Neuronal stem cell (in vitro differentiated cells): Measurements from ENCODE around the gene RNF222.
"Not testable (repeated sequence)": the region's sequence is repeated elsewhere in the genome, so short reads cannot be mapped to it uniquely, and the experiment has no call there.

Experiments
- DNase-seq: peaks from one replicate; pipeline ENCODE4 v3.0.0-alpha.2; 2013; ENCODE audit warnings: low spot score
- H2AFZ ChIP-seq: one replicate; pipeline ENCODE4 v1.6.1; 2013; ENCODE audit warnings: mild to moderate bottlenecking, low read length, inconsistent platforms
- H2AK5ac ChIP-seq: 2 replicates; pipeline ENCODE4 v1.6.1; 2013; ENCODE audit warnings: low read depth, mild to moderate bottlenecking, inconsistent platforms, low read length, moderate library complexity, mixed read lengths
- H2BK120ac ChIP-seq: 2 replicates; pipeline ENCODE4 v1.6.1; 2013; ENCODE audit warnings: low read depth, mild to moderate bottlenecking, inconsistent platforms, low read length, moderate library complexity, mixed read lengths
- H2BK12ac ChIP-seq: one replicate; pipeline ENCODE4 v1.6.1; 2013; ENCODE audit warnings: low read length, inconsistent platforms
- H2BK15ac ChIP-seq: 2 replicates; pipeline ENCODE4 v1.6.1; 2013; ENCODE audit warnings: mild to moderate bottlenecking, low read length, inconsistent platforms, mixed read lengths
- H2BK5ac ChIP-seq: one replicate; pipeline ENCODE4 v1.6.1; 2013; ENCODE audit warnings: inconsistent platforms, mild to moderate bottlenecking, low read length, moderate library complexity
- H3K14ac ChIP-seq: one replicate; pipeline ENCODE4 v1.6.1; 2013; ENCODE audit warnings: low read length, inconsistent platforms
- H3K18ac ChIP-seq: 2 replicates; pipeline ENCODE4 v1.6.1; 2013; ENCODE audit warnings: low read length, inconsistent platforms
- H3K23ac ChIP-seq: 2 replicates; pipeline ENCODE4 v1.6.1; 2013; ENCODE audit warnings: low read depth, mild to moderate bottlenecking, mixed read lengths, low read length, inconsistent platforms; ENCODE audit not compliant: poor library complexity
- H3K27ac ChIP-seq: replicated peaks from 3 replicates; pipeline ENCODE4 v1.5.1; 2013; ENCODE audit warnings: low read length, inconsistent platforms
- H3K27me3 ChIP-seq, 3 experiments: 2 replicates each; pipeline ENCODE4 v1.6.1; 2013; ENCODE audit warnings: low read length in 3 of 3, mild to moderate bottlenecking in 2 of 3, inconsistent platforms in 1 of 3, low read depth in 1 of 3, mixed read lengths in 1 of 3, moderate library complexity in 1 of 3; ENCODE audit not compliant: control insufficient read depth in 3 of 3, insufficient read depth in 3 of 3
- H3K36me3 ChIP-seq, 2 donors: replicated peaks in 1 of 2; 2 replicates each; pipeline ENCODE4 v1.6.1; 2013; ENCODE audit warnings: low read length in 2 of 2; ENCODE audit not compliant: control insufficient read depth in 2 of 2, insufficient read depth in 2 of 2
- H3K4ac ChIP-seq: 2 replicates; pipeline ENCODE4 v1.6.1; 2013; ENCODE audit warnings: inconsistent platforms, mild to moderate bottlenecking, low read length, moderate library complexity
- H3K4me1 ChIP-seq, 2 donors: 1 replicate in 1 of 2; 2 replicates in 1 of 2; pipeline ENCODE4 v1.6.1; 2013; ENCODE audit warnings: low read length in 2 of 2, low read depth in 1 of 2; ENCODE audit not compliant: control insufficient read depth in 2 of 2, insufficient read depth in 1 of 2
- H3K4me2 ChIP-seq: one replicate; pipeline ENCODE4 v1.6.1; 2013; ENCODE audit warnings: mild to moderate bottlenecking, low read length, inconsistent platforms; ENCODE audit not compliant: insufficient read depth, poor library complexity, severe bottlenecking
- H3K4me3 ChIP-seq, 2 donors: 2 replicates each; pipeline ENCODE4 v1.5.1; 2013; ENCODE audit warnings: low read length in 2 of 2, mild to moderate bottlenecking in 2 of 2, inconsistent platforms in 1 of 2, moderate library complexity in 1 of 2
- H3K79me1 ChIP-seq: one replicate; pipeline ENCODE4 v1.6.1; 2013; ENCODE audit warnings: low read depth, mild to moderate bottlenecking, inconsistent platforms, low read length, moderate library complexity
- H3K9ac ChIP-seq: one replicate; pipeline ENCODE4 v1.6.1; 2013; ENCODE audit warnings: mild to moderate bottlenecking, low read depth, low read length, inconsistent platforms; ENCODE audit not compliant: poor library complexity
- H3K9me3 ChIP-seq, 2 donors: replicated peaks in 1 of 2; 2 replicates each; pipeline versions ENCODE3 to v1.6.1; 2013; ENCODE audit warnings: low read length in 2 of 2, mild to moderate bottlenecking in 2 of 2, inconsistent platforms in 1 of 2, low read depth in 1 of 2, mixed read lengths in 1 of 2, moderate library complexity in 1 of 2; ENCODE audit not compliant: control insufficient read depth in 2 of 2, insufficient read depth in 1 of 2
- H4K8ac ChIP-seq: one replicate; pipeline ENCODE4 v1.6.1; 2013; ENCODE audit warnings: low read depth, mild to moderate bottlenecking, inconsistent platforms, low read length, moderate library complexity
- H4K91ac ChIP-seq: one replicate; pipeline ENCODE4 v1.6.1; 2013; ENCODE audit warnings: low read length, low read depth, mild to moderate bottlenecking, inconsistent platforms; ENCODE audit not compliant: poor library complexity
- whole genome bisulfite sequencing, 2 donors: extraction: QIAGEN DNeasy Blood & Tissue Kit; methylation state at CpG; one replicate each; pipeline ENCODE4 v1.1.7; 2013; ENCODE audit warnings: missing lambda C conversion rate in 2 of 2, mixed read lengths in 1 of 2; ENCODE audit not compliant: insufficient read length in 2 of 2, insufficient replicate concordance in 1 of 2; ENCODE audit errors: extremely low coverage in 2 of 2; 5-methylcytosine and 5-hydroxymethylcytosine counted together

The RNF222 gene

GRCh38 chr17:8350339-8350738 lies 47.3 kb downstream of the RNF222 start:
- Histone ChIP-seq H2BK12ac (no peak overlapping the region), H3K18ac (no peak overlapping the region), H4K91ac (no peak overlapping the region), H3K36me3 (no peaks in the 10 kb centered on the region), H3K4me1 (peaks cover 2 to 8% of the 10 kb centered on the region in 2 donors), H3K27ac (no peak overlapping the region), H3K4me2 (no peak overlapping the region), H2BK120ac (no peak overlapping the region), H2BK5ac (no peak overlapping the region), H3K23ac (no peak overlapping the region), H2AFZ (no peak overlapping the region), H2AK5ac (no peak overlapping the region), H2BK15ac (no peak overlapping the region), H3K79me1 (no peaks in the 10 kb centered on the region), H3K14ac (no peak overlapping the region), H3K4ac (no peak overlapping the region), H3K9ac (no peak overlapping the region), H4K8ac (no peak overlapping the region), H3K9me3 (no peaks in the 10 kb centered on the region), H3K27me3 (peaks cover 0 to 12% (median 0%) of the 10 kb centered on the region in 3 experiments), H3K4me3 (no peak overlapping the region)
- no peak for DNase-seq
- WGBS, 2 donors = no CpG with 5 or more reads among the region's 7 CpGs

GRCh38 chr17:8347001-8347400 lies 50.6 kb downstream of the RNF222 start:
- not testable (repeated sequence) for H2AFZ ChIP-seq, H2BK5ac ChIP-seq, H3K14ac ChIP-seq, H3K4ac ChIP-seq, DNase-seq, H2BK15ac ChIP-seq, H3K27ac ChIP-seq, H3K9me3 ChIP-seq, H3K36me3 ChIP-seq, H4K91ac ChIP-seq, H3K4me1 ChIP-seq, H3K4me2 ChIP-seq, H2AK5ac ChIP-seq, H2BK12ac ChIP-seq, H4K8ac ChIP-seq, H3K18ac ChIP-seq, H2BK120ac ChIP-seq, H3K9ac ChIP-seq, H3K23ac ChIP-seq, H3K4me3 ChIP-seq, H3K79me1 ChIP-seq
- WGBS, 2 donors = no CpG with 5 or more reads among the region's 25 CpGs
- peaks cover 0 to 21% (median 0%) of the 10 kb centered on the region in 3 experiments for H3K27me3 ChIP-seq

- no peak overlapping the region for H2BK12ac ChIP-seq
- H3K4me1 ChIP-seq = peaks cover 2 to 3% of the 10 kb centered on the region in 2 donors
- no peak overlapping the region for H4K91ac ChIP-seq
- no peak overlapping the region for H3K4me2 ChIP-seq
- no peak overlapping the region for H3K18ac ChIP-seq
- H3K14ac ChIP-seq = no peak overlapping the region
- H2BK5ac ChIP-seq = no peak overlapping the region
- H4K8ac ChIP-seq = no peak overlapping the region
- peak overlapping the region in 1 of 2 donors; percentile 50 for H3K4me3 ChIP-seq
- H3K23ac ChIP-seq = no peak overlapping the region
- no peaks in the 10 kb centered on the region for H3K36me3 ChIP-seq
- H3K79me1 ChIP-seq = no peaks in the 10 kb centered on the region
- no peak overlapping the region for H3K9ac ChIP-seq
- H3K9me3 ChIP-seq = no peaks in the 10 kb centered on the region
- H2BK15ac ChIP-seq = no peak overlapping the region
- no peak overlapping the region for H3K27ac ChIP-seq
- no peak for DNase-seq
- WGBS, 2 donors = no CpG with 5 or more reads among the region's 5 CpGs
- no peak overlapping the region for H2BK120ac ChIP-seq
- H2AFZ ChIP-seq = no peak overlapping the region
- no peak overlapping the region for H2AK5ac ChIP-seq
- H3K4ac ChIP-seq = no peak overlapping the region
- peaks cover 0 to 21% (median 0%) of the 10 kb centered on the region in 3 experiments for H3K27me3 ChIP-seq
Measured at GRCh38 chr17:8345951-8346665, 51.5 kb downstream of the RNF222 start.

- H3K4me1 ChIP-seq = peaks cover 2 to 3% of the 10 kb centered on the region in 2 donors
- no peak overlapping the region for H4K8ac ChIP-seq
- no peak for DNase-seq
- H4K91ac ChIP-seq = no peak overlapping the region
- H3K14ac ChIP-seq = no peak overlapping the region
- H2BK12ac ChIP-seq = no peak overlapping the region
- no peak overlapping the region for H2BK15ac ChIP-seq
- WGBS, 2 donors = no CpG with 5 or more reads among the region's 6 CpGs
- H3K79me1 ChIP-seq = no peaks in the 10 kb centered on the region
- no peak overlapping the region for H3K18ac ChIP-seq
- H3K23ac ChIP-seq = no peak overlapping the region
- H2BK5ac ChIP-seq = no peak overlapping the region
- H3K4me3 ChIP-seq = no peak overlapping the region
- no peak overlapping the region for H3K4ac ChIP-seq
- H3K27ac ChIP-seq = no peak overlapping the region
- H3K27me3 ChIP-seq = peaks cover 0 to 21% (median 0%) of the 10 kb centered on the region in 3 experiments
- H2AFZ ChIP-seq = no peak overlapping the region
- H3K36me3 ChIP-seq = no peaks in the 10 kb centered on the region
- no peak overlapping the region for H2AK5ac ChIP-seq
- H3K9ac ChIP-seq = no peak overlapping the region
- H2BK120ac ChIP-seq = no peak overlapping the region
- H3K9me3 ChIP-seq = no peaks in the 10 kb centered on the region
- no peak overlapping the region for H3K4me2 ChIP-seq
Measured at GRCh38 chr17:8345052-8345690, 52.5 kb downstream of the RNF222 start.
